Neural cell (in vitro differentiated cells): ENCODE data around the gene CD84. TPM values are rescaled to one million over a fixed set of nuclear protein-coding genes. Genes with fewer than 3 reads are reported as not detected.

ENCODE experiments used
- H2AFZ ChIP-seq: fragments of 200-600, 300-800 bp; sonication (generic), shearing (Covaris generic); 2 replicates; pipeline ENCODE4 v1.6.0; 2014; ENCODE audit warnings: low read depth, mild to moderate bottlenecking, antibody characterized with exemption, low read length, moderate library complexity
- H3F3A ChIP-seq: fragments of 200-600 bp; shearing (Covaris generic); 2 replicates; pipeline ENCODE4 v1.6.1; 2016; ENCODE audit warnings: mild to moderate bottlenecking, moderate library complexity, mixed read lengths, antibody characterized with exemption, low read length; ENCODE audit not compliant: insufficient read depth, poor library complexity, severe bottlenecking
- H3K27ac ChIP-seq: fragments of 200-600, 300-800 bp; sonication (generic), shearing (Covaris generic); 2 replicates; pipeline ENCODE4 v1.5.1; 2014; ENCODE audit warnings: mild to moderate bottlenecking, low read length, moderate library complexity
- H3K27me3 ChIP-seq: fragments of 300-800, 200-600 bp; sonication (generic), shearing (Covaris generic); 2 replicates; pipeline ENCODE4 v1.6.0; 2014; ENCODE audit warnings: mild to moderate bottlenecking, low read depth, low read length, moderate library complexity; ENCODE audit not compliant: insufficient read depth
- H3K36me3 ChIP-seq: fragments of 300-800, 200-600 bp; sonication (generic), shearing (Covaris generic); 2 replicates; pipeline ENCODE4 v1.5.1; 2014; ENCODE audit warnings: mild to moderate bottlenecking, antibody characterized with exemption, low read length, moderate library complexity; ENCODE audit not compliant: insufficient read depth
- H3K4me2 ChIP-seq: fragments of 300-800, 200-600 bp; sonication (generic), shearing (Covaris generic); 2 replicates; pipeline ENCODE4 v1.6.0; 2014; ENCODE audit warnings: mild to moderate bottlenecking, low read length
- H3K4me3 ChIP-seq: fragments of 300-800, 200-600 bp; sonication (generic), shearing (Covaris generic); 2 replicates; pipeline ENCODE4 v1.5.1; 2014; ENCODE audit warnings: mild to moderate bottlenecking, low read length, moderate library complexity
- H3K79me2 ChIP-seq: fragments of 200-600 bp; shearing (Covaris generic); replicated peaks from 2 replicates; pipeline ENCODE4 v1.6.0; 2014; ENCODE audit warnings: mild to moderate bottlenecking, low read length, moderate library complexity; ENCODE audit not compliant: insufficient read depth
- H3K9ac ChIP-seq: fragments of 300-800, 200-600 bp; sonication (generic), shearing (Covaris generic); 2 replicates; pipeline ENCODE4 v1.6.1; 2016; ENCODE audit warnings: mild to moderate bottlenecking, low read length, mixed read lengths
- H3K9me2 ChIP-seq: fragments of 200-600 bp; shearing (Covaris generic); 2 replicates; pipeline ENCODE4 v1.6.1; 2016; ENCODE audit warnings: mild to moderate bottlenecking, low read length, mixed read lengths; ENCODE audit not compliant: insufficient read depth
- H3K9me3 ChIP-seq: fragments of 200-600, 300-800 bp; sonication (generic), shearing (Covaris generic); 2 replicates; pipeline ENCODE4 v1.6.1; 2016; ENCODE audit warnings: mild to moderate bottlenecking, mixed run types, low read length, moderate library complexity, mixed read lengths
- H4K20me1 ChIP-seq: fragments of 200-600 bp; shearing (Covaris generic); 2 replicates; pipeline ENCODE4 v1.6.1; 2016; ENCODE audit warnings: mild to moderate bottlenecking, mixed run types; ENCODE audit not compliant: insufficient read depth
- CTCF ChIP-seq: fragments of 450-650 bp; IDR thresholded peaks from 2 replicates; pipeline ENCODE4 v1.5.1; 2014; ENCODE audit warnings: antibody characterized with exemption, mild to moderate bottlenecking, moderate library complexity; ENCODE audit not compliant: poor library complexity, severe bottlenecking
- EP300 ChIP-seq: fragments of 450-650 bp; conservative IDR thresholded peaks from 2 replicates; pipeline ENCODE4 v1.6.1; 2014; ENCODE audit warnings: antibody characterized with exemption, mild to moderate bottlenecking, moderate library complexity; ENCODE audit not compliant: poor library complexity, severe bottlenecking
- EZH2 ChIP-seq: fragments of 200-600, 300-800 bp; shearing (Covaris generic), sonication (generic); IDR thresholded peaks from 2 replicates; pipeline ENCODE4 v1.6.1; 2014; ENCODE audit warnings: antibody characterized with exemption, low read length, borderline replicate concordance, mild to moderate bottlenecking; ENCODE audit not compliant: insufficient read depth, poor library complexity, severe bottlenecking
- MXI1 ChIP-seq: fragments of 450-650 bp; conservative IDR thresholded peaks from 2 replicates; pipeline ENCODE4 v1.6.1; 2014; ENCODE audit warnings: antibody characterized with exemption, mild to moderate bottlenecking; ENCODE audit not compliant: poor library complexity, severe bottlenecking
- POLR2AphosphoS5 ChIP-seq: IDR thresholded peaks from 2 replicates; pipeline ENCODE4 v1.6.1; 2012
- RAD21 ChIP-seq: fragments of 450-650 bp; conservative IDR thresholded peaks from 2 replicates; pipeline ENCODE4 v1.6.1; 2014; ENCODE audit warnings: antibody characterized with exemption, mild to moderate bottlenecking, moderate library complexity
- REST ChIP-seq: IDR thresholded peaks from 2 replicates; pipeline ENCODE4 v1.6.1; 2012; ENCODE audit warnings: borderline replicate concordance
- SMC3 ChIP-seq: fragments of 450-650 bp; conservative IDR thresholded peaks from 2 replicates; pipeline ENCODE4 v1.6.1; 2014; ENCODE audit warnings: antibody characterized with exemption, mild to moderate bottlenecking, moderate library complexity; ENCODE audit not compliant: poor library complexity
- TAF1 ChIP-seq: IDR thresholded peaks from 2 replicates; pipeline ENCODE4 v1.6.1; 2012; ENCODE audit warnings: low read depth
- polyA plus RNA-seq: library from polyadenylated mRNA; depleted of rRNA; stranded (reverse); fragments of >200 nt; gene quantifications from 2 replicates; pipeline ENCODE4 v1.2.3, GENCODE V29; 2014

CD84 gene
- polyA plus RNA-seq, 1 donor from 2014 or later, result not detected

GRCh38 chr1:160625321-160625720, 46.0 kb upstream of the CD84 start:
- no peaks in the 10 kb centered on the region for H3F3A ChIP-seq
- no peak overlapping the region for H3K9ac ChIP-seq
- H3K9me2 ChIP-seq, result no peaks in the 10 kb centered on the region
- H3K36me3 ChIP-seq, result no peaks in the 10 kb centered on the region
- TF ChIP-seq RAD21 (no peak), REST (no peak), CTCF (no peak), EP300 (no peak), POLR2AphosphoS5 (no peak), TAF1 (no peak), MXI1 (no peak), EZH2 (no peak), SMC3 (no peak)
- H2AFZ ChIP-seq, result no peak overlapping the region
- no peak overlapping the region for H3K4me2 ChIP-seq
- no peaks in the 10 kb centered on the region for H3K79me2 ChIP-seq
- no peaks in the 10 kb centered on the region for H4K20me1 ChIP-seq
- H3K9me3 ChIP-seq, result no peaks in the 10 kb centered on the region
- no peaks in the 10 kb centered on the region for H3K27me3 ChIP-seq
- no peak overlapping the region for H3K27ac ChIP-seq
- H3K4me3 ChIP-seq, result no peak overlapping the region

- TF ChIP-seq POLR2AphosphoS5 (no peak), CTCF (no peak), TAF1 (no peak), REST (no peak), RAD21 (no peak), EP300 (no peak), MXI1 (no peak), EZH2 (no peak), SMC3 (no peak)
- H3K79me2 ChIP-seq, result no peaks in the 10 kb centered on the region
Observed at GRCh38 chr1:160624464-160624863, 45.2 kb upstream of the CD84 start.

More at GRCh38 chr1:160624464-160624863, 45.2 kb upstream of the CD84 start:
- Histone ChIP-seq H3K27me3 (no peaks in the 10 kb centered on the region), H4K20me1 (no peaks in the 10 kb centered on the region), H3K36me3 (no peaks in the 10 kb centered on the region), H3F3A (no peaks in the 10 kb centered on the region), H3K4me3 (no peak overlapping the region), H3K9me3 (no peaks in the 10 kb centered on the region), H3K4me2 (no peak overlapping the region), H3K27ac (no peak overlapping the region), H3K9ac (no peak overlapping the region), H2AFZ (no peak overlapping the region), H3K9me2 (no peaks in the 10 kb centered on the region)
